RKO (cell line): ENCODE measurements around the gene EXOSC2.

Source experiments
- DNase-seq: peaks from one replicate; pipeline ENCODE4 v3.0.0-alpha.2; 2016; ENCODE audit warnings: low spot score

Gene EXOSC2

GRCh38 chr9:130736834-130737233 is 43.3 kb downstream of the EXOSC2 start:
- no peak for DNase-seq

GRCh38 chr9:130738281-130738680 is 44.7 kb downstream of the EXOSC2 start:
- DNase-seq = no peak

- no peak for DNase-seq
These were observed 45.5 kb downstream of the EXOSC2 start for GRCh38 chr9:130739081-130739480.

GRCh38 chr9:130740218-130741023 is 46.8 kb downstream of the EXOSC2 start:
- no peak for DNase-seq

- no peak for DNase-seq
These were observed 47.4 kb downstream of the EXOSC2 start for GRCh38 chr9:130741024-130741305.

- DNase-seq = peak; percentile 96
These were observed 48.4 kb downstream of the EXOSC2 start for GRCh38 chr9:130741831-130742449.

GRCh38 chr9:130743656-130744055 is 50.1 kb downstream of the EXOSC2 start:
- DNase-seq = no peak

GRCh38 chr9:130745210-130745800 is 51.7 kb downstream of the EXOSC2 start:
- no peak for DNase-seq

GRCh38 chr9:130745829-130746228 is 52.2 kb downstream of the EXOSC2 start:
- DNase-seq = no peak

GRCh38 chr9:130746434-130747212 is 53.0 kb downstream of the EXOSC2 start:
- no peak for DNase-seq

- no peak for DNase-seq
These were observed 58.2 kb downstream of the EXOSC2 start for GRCh38 chr9:130751631-130752355.
